Neural cell (in vitro differentiated cells): ENCODE results near the gene FGGY. TPM values are rescaled to one million over a fixed set of nuclear protein-coding genes. Genes with fewer than 3 reads are reported as not detected.

ENCODE experiments used
- H2AFZ ChIP-seq: fragments of 200-600, 300-800 bp; sonication (generic), shearing (Covaris generic); 2 replicates; pipeline ENCODE4 v1.6.0; 2014; ENCODE audit warnings: low read depth, mild to moderate bottlenecking, antibody characterized with exemption, low read length, moderate library complexity
- H3F3A ChIP-seq: fragments of 200-600 bp; shearing (Covaris generic); 2 replicates; pipeline ENCODE4 v1.6.1; 2016; ENCODE audit warnings: mild to moderate bottlenecking, moderate library complexity, mixed read lengths, antibody characterized with exemption, low read length; ENCODE audit not compliant: insufficient read depth, poor library complexity, severe bottlenecking
- H3K27ac ChIP-seq: fragments of 200-600, 300-800 bp; sonication (generic), shearing (Covaris generic); 2 replicates; pipeline ENCODE4 v1.5.1; 2014; ENCODE audit warnings: mild to moderate bottlenecking, low read length, moderate library complexity
- H3K27me3 ChIP-seq: fragments of 300-800, 200-600 bp; sonication (generic), shearing (Covaris generic); 2 replicates; pipeline ENCODE4 v1.6.0; 2014; ENCODE audit warnings: mild to moderate bottlenecking, low read depth, low read length, moderate library complexity; ENCODE audit not compliant: insufficient read depth
- H3K36me3 ChIP-seq: fragments of 300-800, 200-600 bp; sonication (generic), shearing (Covaris generic); 2 replicates; pipeline ENCODE4 v1.5.1; 2014; ENCODE audit warnings: mild to moderate bottlenecking, antibody characterized with exemption, low read length, moderate library complexity; ENCODE audit not compliant: insufficient read depth
- H3K4me2 ChIP-seq: fragments of 300-800, 200-600 bp; sonication (generic), shearing (Covaris generic); 2 replicates; pipeline ENCODE4 v1.6.0; 2014; ENCODE audit warnings: mild to moderate bottlenecking, low read length
- H3K4me3 ChIP-seq: fragments of 300-800, 200-600 bp; sonication (generic), shearing (Covaris generic); 2 replicates; pipeline ENCODE4 v1.5.1; 2014; ENCODE audit warnings: mild to moderate bottlenecking, low read length, moderate library complexity
- H3K79me2 ChIP-seq: fragments of 200-600 bp; shearing (Covaris generic); replicated peaks from 2 replicates; pipeline ENCODE4 v1.6.0; 2014; ENCODE audit warnings: mild to moderate bottlenecking, low read length, moderate library complexity; ENCODE audit not compliant: insufficient read depth
- H3K9ac ChIP-seq: fragments of 300-800, 200-600 bp; sonication (generic), shearing (Covaris generic); 2 replicates; pipeline ENCODE4 v1.6.1; 2016; ENCODE audit warnings: mild to moderate bottlenecking, low read length, mixed read lengths
- H3K9me2 ChIP-seq: fragments of 200-600 bp; shearing (Covaris generic); 2 replicates; pipeline ENCODE4 v1.6.1; 2016; ENCODE audit warnings: mild to moderate bottlenecking, low read length, mixed read lengths; ENCODE audit not compliant: insufficient read depth
- H3K9me3 ChIP-seq: fragments of 200-600, 300-800 bp; sonication (generic), shearing (Covaris generic); 2 replicates; pipeline ENCODE4 v1.6.1; 2016; ENCODE audit warnings: mild to moderate bottlenecking, mixed run types, low read length, moderate library complexity, mixed read lengths
- H4K20me1 ChIP-seq: fragments of 200-600 bp; shearing (Covaris generic); 2 replicates; pipeline ENCODE4 v1.6.1; 2016; ENCODE audit warnings: mild to moderate bottlenecking, mixed run types; ENCODE audit not compliant: insufficient read depth
- CTCF ChIP-seq: fragments of 450-650 bp; IDR thresholded peaks from 2 replicates; pipeline ENCODE4 v1.5.1; 2014; ENCODE audit warnings: antibody characterized with exemption, mild to moderate bottlenecking, moderate library complexity; ENCODE audit not compliant: poor library complexity, severe bottlenecking
- EP300 ChIP-seq: fragments of 450-650 bp; conservative IDR thresholded peaks from 2 replicates; pipeline ENCODE4 v1.6.1; 2014; ENCODE audit warnings: antibody characterized with exemption, mild to moderate bottlenecking, moderate library complexity; ENCODE audit not compliant: poor library complexity, severe bottlenecking
- EZH2 ChIP-seq: fragments of 200-600, 300-800 bp; shearing (Covaris generic), sonication (generic); IDR thresholded peaks from 2 replicates; pipeline ENCODE4 v1.6.1; 2014; ENCODE audit warnings: antibody characterized with exemption, low read length, borderline replicate concordance, mild to moderate bottlenecking; ENCODE audit not compliant: insufficient read depth, poor library complexity, severe bottlenecking
- MXI1 ChIP-seq: fragments of 450-650 bp; conservative IDR thresholded peaks from 2 replicates; pipeline ENCODE4 v1.6.1; 2014; ENCODE audit warnings: antibody characterized with exemption, mild to moderate bottlenecking; ENCODE audit not compliant: poor library complexity, severe bottlenecking
- POLR2AphosphoS5 ChIP-seq: IDR thresholded peaks from 2 replicates; pipeline ENCODE4 v1.6.1; 2012
- RAD21 ChIP-seq: fragments of 450-650 bp; conservative IDR thresholded peaks from 2 replicates; pipeline ENCODE4 v1.6.1; 2014; ENCODE audit warnings: antibody characterized with exemption, mild to moderate bottlenecking, moderate library complexity
- SMC3 ChIP-seq: fragments of 450-650 bp; conservative IDR thresholded peaks from 2 replicates; pipeline ENCODE4 v1.6.1; 2014; ENCODE audit warnings: antibody characterized with exemption, mild to moderate bottlenecking, moderate library complexity; ENCODE audit not compliant: poor library complexity
- TAF1 ChIP-seq: IDR thresholded peaks from 2 replicates; pipeline ENCODE4 v1.6.1; 2012; ENCODE audit warnings: low read depth
- polyA plus RNA-seq: library from polyadenylated mRNA; depleted of rRNA; stranded (reverse); fragments of >200 nt; gene quantifications from 2 replicates; pipeline ENCODE4 v1.2.3, GENCODE V29; 2014
- TF ChIP-seq, protein P1 (sequence below): IDR thresholded peaks from 2 replicates; pipeline ENCODE4 v1.6.1; 2012; ENCODE audit warnings: borderline replicate concordance

FGGY gene
- polyA plus RNA-seq, 1 donor from 2014 or later: 7.4 TPM

DNA sequence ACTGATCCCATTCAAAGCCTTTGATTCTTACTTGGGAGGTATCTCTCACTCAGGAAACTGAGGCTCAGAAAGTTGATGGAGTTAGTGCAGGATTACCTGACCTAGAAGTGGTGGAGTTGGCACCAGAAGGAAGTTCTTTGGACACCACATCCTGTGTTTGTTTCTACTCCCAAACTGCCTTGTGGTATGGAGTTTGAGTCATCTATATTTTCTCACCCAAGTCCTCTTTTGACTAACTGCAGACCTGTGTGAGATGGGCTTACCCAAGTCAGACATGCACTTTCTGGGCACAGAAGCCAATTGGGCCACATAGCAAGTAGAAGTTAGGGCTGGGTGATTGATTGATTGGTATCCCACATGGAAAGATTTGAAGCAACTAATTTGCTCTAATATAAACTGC lies 36.1 kb downstream of the FGGY start:
- no peak overlapping the region for H2AFZ ChIP-seq
- H3K9me3 ChIP-seq: peaks cover 2% of the 10 kb centered on the region
- H3K4me3 ChIP-seq: no peak overlapping the region

GRCh38 chr1:59333626-59334277 lies 36.9 kb downstream of the FGGY start:
- H4K20me1 ChIP-seq: no peaks in the 10 kb centered on the region
- H2AFZ ChIP-seq: no peak overlapping the region
- TF ChIP-seq, protein P1, sequence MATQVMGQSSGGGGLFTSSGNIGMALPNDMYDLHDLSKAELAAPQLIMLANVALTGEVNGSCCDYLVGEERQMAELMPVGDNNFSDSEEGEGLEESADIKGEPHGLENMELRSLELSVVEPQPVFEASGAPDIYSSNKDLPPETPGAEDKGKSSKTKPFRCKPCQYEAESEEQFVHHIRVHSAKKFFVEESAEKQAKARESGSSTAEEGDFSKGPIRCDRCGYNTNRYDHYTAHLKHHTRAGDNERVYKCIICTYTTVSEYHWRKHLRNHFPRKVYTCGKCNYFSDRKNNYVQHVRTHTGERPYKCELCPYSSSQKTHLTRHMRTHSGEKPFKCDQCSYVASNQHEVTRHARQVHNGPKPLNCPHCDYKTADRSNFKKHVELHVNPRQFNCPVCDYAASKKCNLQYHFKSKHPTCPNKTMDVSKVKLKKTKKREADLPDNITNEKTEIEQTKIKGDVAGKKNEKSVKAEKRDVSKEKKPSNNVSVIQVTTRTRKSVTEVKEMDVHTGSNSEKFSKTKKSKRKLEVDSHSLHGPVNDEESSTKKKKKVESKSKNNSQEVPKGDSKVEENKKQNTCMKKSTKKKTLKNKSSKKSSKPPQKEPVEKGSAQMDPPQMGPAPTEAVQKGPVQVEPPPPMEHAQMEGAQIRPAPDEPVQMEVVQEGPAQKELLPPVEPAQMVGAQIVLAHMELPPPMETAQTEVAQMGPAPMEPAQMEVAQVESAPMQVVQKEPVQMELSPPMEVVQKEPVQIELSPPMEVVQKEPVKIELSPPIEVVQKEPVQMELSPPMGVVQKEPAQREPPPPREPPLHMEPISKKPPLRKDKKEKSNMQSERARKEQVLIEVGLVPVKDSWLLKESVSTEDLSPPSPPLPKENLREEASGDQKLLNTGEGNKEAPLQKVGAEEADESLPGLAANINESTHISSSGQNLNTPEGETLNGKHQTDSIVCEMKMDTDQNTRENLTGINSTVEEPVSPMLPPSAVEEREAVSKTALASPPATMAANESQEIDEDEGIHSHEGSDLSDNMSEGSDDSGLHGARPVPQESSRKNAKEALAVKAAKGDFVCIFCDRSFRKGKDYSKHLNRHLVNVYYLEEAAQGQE: no peak
- TF ChIP-seq EP300: no peak
- no peak for TF ChIP-seq MXI1
- TF ChIP-seq TAF1: no peak
- TF ChIP-seq SMC3: no peak
- no peak for TF ChIP-seq RAD21
- TF ChIP-seq POLR2AphosphoS5: no peak
- no peak for TF ChIP-seq EZH2

More for the DNA sequence above, 36.1 kb downstream of the FGGY start:
- Histone ChIP-seq H3K36me3 (no peaks in the 10 kb centered on the region), H3K9ac (no peak overlapping the region), H3K9me2 (no peaks in the 10 kb centered on the region), H3K27ac (no peak overlapping the region), H3K27me3 (no peaks in the 10 kb centered on the region), H3K79me2 (no peaks in the 10 kb centered on the region), H4K20me1 (no peaks in the 10 kb centered on the region), H3F3A (no peaks in the 10 kb centered on the region), H3K4me2 (no peak overlapping the region)
- no peak for TF ChIP-seq EZH2
- TF ChIP-seq POLR2AphosphoS5: no peak
- TF ChIP-seq CTCF: no peak
- TF ChIP-seq SMC3: no peak
- TF ChIP-seq TAF1: no peak
- no peak for TF ChIP-seq EP300
- no peak for TF ChIP-seq RAD21
- TF ChIP-seq, protein P1: no peak
- TF ChIP-seq MXI1: no peak

More at GRCh38 chr1:59333626-59334277, 36.9 kb downstream of the FGGY start:
- no peak overlapping the region for H3K4me3 ChIP-seq
- no peaks in the 10 kb centered on the region for H3K27me3 ChIP-seq
- H3K9ac ChIP-seq: no peak overlapping the region
- H3K79me2 ChIP-seq: no peaks in the 10 kb centered on the region
- H3F3A ChIP-seq: no peaks in the 10 kb centered on the region
- H3K27ac ChIP-seq: no peak overlapping the region
- peaks cover 2% of the 10 kb centered on the region for H3K9me3 ChIP-seq
- H3K4me2 ChIP-seq: no peak overlapping the region
- H3K36me3 ChIP-seq: no peaks in the 10 kb centered on the region
- H3K9me2 ChIP-seq: no peaks in the 10 kb centered on the region
